BE2C (cell line): ENCODE results near the gene WDHD1. TPM values are rescaled to one million over a fixed set of nuclear protein-coding genes. Genes with fewer than 3 reads are reported as not detected.

Experiments
- DNase-seq: peaks from one replicate; pipeline ENCODE4 v3.0.0-alpha.2; 2020
- H3K27me3 ChIP-seq: fragments of 250-450 bp; sonication (Bioruptor Pico); 2 replicates; pipeline ENCODE4 v1.5.1; 2020; ENCODE audit warnings: mild to moderate bottlenecking
- H3K36me3 ChIP-seq: fragments of 250-450 bp; sonication (Bioruptor Pico); 2 replicates; pipeline ENCODE4 v1.5.1; 2020; ENCODE audit warnings: mild to moderate bottlenecking
- H3K4me1 ChIP-seq: fragments of 250-450 bp; sonication (Bioruptor Pico); 2 replicates; pipeline ENCODE4 v1.5.1; 2020
- H3K4me3 ChIP-seq: 2 replicates; pipeline ENCODE4 v1.5.1; 2011; ENCODE audit warnings: low read depth, low read length
- H3K9me3 ChIP-seq: fragments of 250-450 bp; sonication (Bioruptor Pico); 2 replicates; pipeline ENCODE4 v1.5.1; 2020
- polyA plus RNA-seq: library from polyadenylated mRNA; unstranded; fragments of >200 nt; gene quantifications from one replicate; pipeline ENCODE4 v1.2.1, GENCODE V29; 2012; ENCODE audit warnings: low read depth, missing spikeins; ENCODE audit not compliant: insufficient read length, insufficient read depth
- TF ChIP-seq, protein P1 (sequence below): IDR thresholded peaks from 2 replicates; pipeline ENCODE4 v1.5.1; 2012; ENCODE audit warnings: mild to moderate bottlenecking, low read depth, low read length

Gene WDHD1, protein sequence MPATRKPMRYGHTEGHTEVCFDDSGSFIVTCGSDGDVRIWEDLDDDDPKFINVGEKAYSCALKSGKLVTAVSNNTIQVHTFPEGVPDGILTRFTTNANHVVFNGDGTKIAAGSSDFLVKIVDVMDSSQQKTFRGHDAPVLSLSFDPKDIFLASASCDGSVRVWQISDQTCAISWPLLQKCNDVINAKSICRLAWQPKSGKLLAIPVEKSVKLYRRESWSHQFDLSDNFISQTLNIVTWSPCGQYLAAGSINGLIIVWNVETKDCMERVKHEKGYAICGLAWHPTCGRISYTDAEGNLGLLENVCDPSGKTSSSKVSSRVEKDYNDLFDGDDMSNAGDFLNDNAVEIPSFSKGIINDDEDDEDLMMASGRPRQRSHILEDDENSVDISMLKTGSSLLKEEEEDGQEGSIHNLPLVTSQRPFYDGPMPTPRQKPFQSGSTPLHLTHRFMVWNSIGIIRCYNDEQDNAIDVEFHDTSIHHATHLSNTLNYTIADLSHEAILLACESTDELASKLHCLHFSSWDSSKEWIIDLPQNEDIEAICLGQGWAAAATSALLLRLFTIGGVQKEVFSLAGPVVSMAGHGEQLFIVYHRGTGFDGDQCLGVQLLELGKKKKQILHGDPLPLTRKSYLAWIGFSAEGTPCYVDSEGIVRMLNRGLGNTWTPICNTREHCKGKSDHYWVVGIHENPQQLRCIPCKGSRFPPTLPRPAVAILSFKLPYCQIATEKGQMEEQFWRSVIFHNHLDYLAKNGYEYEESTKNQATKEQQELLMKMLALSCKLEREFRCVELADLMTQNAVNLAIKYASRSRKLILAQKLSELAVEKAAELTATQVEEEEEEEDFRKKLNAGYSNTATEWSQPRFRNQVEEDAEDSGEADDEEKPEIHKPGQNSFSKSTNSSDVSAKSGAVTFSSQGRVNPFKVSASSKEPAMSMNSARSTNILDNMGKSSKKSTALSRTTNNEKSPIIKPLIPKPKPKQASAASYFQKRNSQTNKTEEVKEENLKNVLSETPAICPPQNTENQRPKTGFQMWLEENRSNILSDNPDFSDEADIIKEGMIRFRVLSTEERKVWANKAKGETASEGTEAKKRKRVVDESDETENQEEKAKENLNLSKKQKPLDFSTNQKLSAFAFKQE
- 1.9 TPM for polyA plus RNA-seq

DNA sequence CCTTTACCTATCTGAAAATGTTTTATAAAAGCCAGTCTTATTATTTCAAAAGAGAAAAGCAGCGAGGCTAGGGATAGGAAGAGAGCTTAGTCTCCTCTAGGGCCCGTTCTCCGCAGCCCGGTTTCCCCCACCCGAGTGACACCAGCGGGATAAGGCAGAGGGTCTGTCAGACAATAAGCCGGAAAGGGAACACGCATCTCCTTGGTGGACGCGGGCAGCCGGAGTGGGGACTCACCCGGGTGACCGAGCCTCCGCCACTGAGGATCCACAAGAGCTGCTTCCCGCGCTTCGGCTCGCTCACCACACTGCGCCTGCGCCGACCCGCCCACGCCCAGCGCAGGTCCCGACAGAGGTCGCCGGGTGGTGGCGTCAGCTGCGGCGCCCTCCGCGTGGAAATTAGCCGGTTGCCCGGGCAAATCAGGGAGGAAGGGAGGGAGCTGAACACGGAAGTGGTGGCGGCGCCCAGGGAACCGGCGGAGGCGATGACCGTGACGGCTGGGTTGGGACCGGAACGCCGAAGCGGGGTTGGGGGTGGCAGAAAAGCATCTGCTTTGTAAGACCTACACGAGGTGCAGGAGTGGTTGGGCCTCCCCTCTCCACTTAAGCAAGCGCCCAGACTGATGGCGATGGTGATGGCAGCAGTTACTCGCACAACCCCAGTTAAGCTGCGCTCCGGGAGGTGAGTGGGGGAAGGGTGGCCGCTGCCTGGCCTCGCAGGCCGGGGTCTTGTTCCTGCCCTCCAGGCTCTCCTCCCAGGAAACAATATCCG lies at the start of gene WDHD1, which contains the start of gene SOCS4:
Gene WDHD1, minus strand, starts transcription at position 307 of the 769 bp plus-strand sequence. CDS start 312 bp downstream, outside the sequence.
Gene SOCS4, plus strand, starts transcription at position 444 of the 769 bp plus-strand sequence. CDS start 15,806 bp downstream, outside the sequence.
- no peaks in the 10 kb centered on the region for H3K27me3 ChIP-seq
- no peaks in the 10 kb centered on the region for H3K9me3 ChIP-seq
- DNase-seq = peak; percentile 97
- peak within 1 kb of the TSS; percentile 95 for H3K4me3 ChIP-seq
- peaks cover 15% of the 10 kb centered on the region; the same call in 1 of the 2 replicates for H3K4me1 ChIP-seq
- H3K36me3 ChIP-seq = peaks cover 3% of the 10 kb centered on the region
- TF ChIP-seq, protein P1, sequence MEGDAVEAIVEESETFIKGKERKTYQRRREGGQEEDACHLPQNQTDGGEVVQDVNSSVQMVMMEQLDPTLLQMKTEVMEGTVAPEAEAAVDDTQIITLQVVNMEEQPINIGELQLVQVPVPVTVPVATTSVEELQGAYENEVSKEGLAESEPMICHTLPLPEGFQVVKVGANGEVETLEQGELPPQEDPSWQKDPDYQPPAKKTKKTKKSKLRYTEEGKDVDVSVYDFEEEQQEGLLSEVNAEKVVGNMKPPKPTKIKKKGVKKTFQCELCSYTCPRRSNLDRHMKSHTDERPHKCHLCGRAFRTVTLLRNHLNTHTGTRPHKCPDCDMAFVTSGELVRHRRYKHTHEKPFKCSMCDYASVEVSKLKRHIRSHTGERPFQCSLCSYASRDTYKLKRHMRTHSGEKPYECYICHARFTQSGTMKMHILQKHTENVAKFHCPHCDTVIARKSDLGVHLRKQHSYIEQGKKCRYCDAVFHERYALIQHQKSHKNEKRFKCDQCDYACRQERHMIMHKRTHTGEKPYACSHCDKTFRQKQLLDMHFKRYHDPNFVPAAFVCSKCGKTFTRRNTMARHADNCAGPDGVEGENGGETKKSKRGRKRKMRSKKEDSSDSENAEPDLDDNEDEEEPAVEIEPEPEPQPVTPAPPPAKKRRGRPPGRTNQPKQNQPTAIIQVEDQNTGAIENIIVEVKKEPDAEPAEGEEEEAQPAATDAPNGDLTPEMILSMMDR = no peak

DNA sequence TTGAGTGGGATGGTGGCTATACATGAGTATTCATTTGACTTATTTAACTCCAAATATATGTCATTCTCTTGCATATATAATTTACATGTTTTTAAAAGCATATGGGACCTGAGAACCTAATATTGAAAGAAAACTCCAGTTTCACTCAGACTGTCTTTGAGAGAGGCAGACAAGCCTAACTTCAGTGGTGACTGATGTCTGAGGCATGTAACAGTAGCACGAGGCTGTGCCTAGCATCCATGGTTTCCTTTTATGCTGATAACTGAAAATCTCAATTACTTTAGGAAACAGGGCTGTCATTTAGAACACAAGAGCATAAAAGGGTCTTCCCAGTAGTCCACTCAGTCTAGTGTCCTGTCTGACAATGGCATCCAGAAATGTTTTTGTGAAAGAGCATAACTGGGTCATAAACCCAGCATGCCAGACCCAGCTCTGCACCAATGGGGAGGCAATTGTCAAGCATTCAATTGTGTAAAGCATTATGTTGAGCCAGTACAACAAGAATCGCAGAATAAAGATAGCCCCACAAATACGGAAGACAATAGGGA lies 48.8 kb upstream of the WDHD1 start:
- Histone ChIP-seq H3K9me3 (no peaks in the 10 kb centered on the region), H3K4me1 (no peaks in the 10 kb centered on the region), H3K27me3 (no peaks in the 10 kb centered on the region), H3K4me3 (no peak overlapping the region), H3K36me3 (no peaks in the 10 kb centered on the region)
- DNase-seq = no peak
- TF ChIP-seq, protein P1 = no peak

- TF ChIP-seq, protein P1 = no peak
- DNase-seq = no peak
- Histone ChIP-seq H3K27me3 (no peaks in the 10 kb centered on the region), H3K9me3 (no peaks in the 10 kb centered on the region), H3K4me1 (no peaks in the 10 kb centered on the region), H3K4me3 (no peak overlapping the region), H3K36me3 (no peaks in the 10 kb centered on the region)
Measured at GRCh38 chr14:55074662-55075061, 47.8 kb upstream of the WDHD1 start.

DNA sequence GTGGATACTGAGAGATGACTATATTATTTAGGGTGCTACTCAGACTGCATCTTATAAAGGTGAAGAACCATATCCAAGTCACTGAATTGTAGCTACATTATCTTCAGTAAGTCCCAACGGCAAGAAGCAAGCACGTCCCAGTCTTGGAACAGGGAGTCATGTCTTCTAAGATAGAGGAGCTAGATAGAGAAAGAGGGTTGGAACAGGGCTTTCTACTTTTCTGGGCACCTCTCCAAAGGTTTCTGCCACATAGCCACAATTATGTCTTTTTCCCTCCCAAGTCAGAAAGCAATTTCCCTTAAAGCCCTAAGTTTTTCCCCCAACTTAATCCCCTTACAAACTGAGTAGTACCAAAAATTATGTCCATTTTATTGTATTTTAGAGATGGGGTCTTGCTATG lies 47.0 kb upstream of the WDHD1 start:
- TF ChIP-seq, protein P1 = no peak
- Histone ChIP-seq H3K4me3 (no peak overlapping the region), H3K27me3 (no peaks in the 10 kb centered on the region), H3K4me1 (no peaks in the 10 kb centered on the region), H3K36me3 (no peaks in the 10 kb centered on the region), H3K9me3 (no peaks in the 10 kb centered on the region)
- DNase-seq = no peak

- DNase-seq = no peak
- no peak overlapping the region for H3K4me3 ChIP-seq
- TF ChIP-seq, protein P1 = no peak
Measured at GRCh38 chr14:55071870-55072640, 45.2 kb upstream of the WDHD1 start.

More at GRCh38 chr14:55071870-55072640, 45.2 kb upstream of the WDHD1 start:
- Histone ChIP-seq H3K4me1 (no peaks in the 10 kb centered on the region), H3K9me3 (no peaks in the 10 kb centered on the region), H3K27me3 (no peaks in the 10 kb centered on the region), H3K36me3 (peaks cover 4% of the 10 kb centered on the region)
